K562 (cell line): ENCODE data around the gene COMTD1. TPM values are rescaled to one million over a fixed set of nuclear protein-coding genes. Genes with fewer than 3 reads are reported as not detected.

Experiments
- CCNT2 ChIP-seq: IDR thresholded peaks from 2 replicates; pipeline ENCODE4 v1.6.1; 2011; ENCODE audit warnings: borderline replicate concordance, low read depth, mild to moderate bottlenecking, moderate library complexity, mixed read lengths, low read length; ENCODE audit not compliant: insufficient read length; ENCODE audit errors: extremely low read depth
- HBP1 ChIP-seq: fragments of 450-650 bp; formaldehyde crosslinking; IDR thresholded peaks from 2 replicates; pipeline ENCODE4 v1.4.0; 2022; ENCODE audit warnings: missing genetic modification characterization
- HMGXB4 ChIP-seq: sonication (generic); formaldehyde crosslinking; IDR thresholded peaks from 2 replicates; pipeline ENCODE4 v1.8.1; 2023; ENCODE audit warnings: mild to moderate bottlenecking, missing genetic modification reagents
- ILF3 ChIP-seq: fragments of 450-650 bp; IDR thresholded peaks from 2 replicates; pipeline ENCODE4 v1.6.1; 2018; ENCODE audit warnings: antibody characterized with exemption, mild to moderate bottlenecking, moderate library complexity, borderline replicate concordance
- MAFG ChIP-seq: fragments of 450-650 bp; conservative IDR thresholded peaks from 2 replicates; pipeline ENCODE4 v1.6.1; 2016; ENCODE audit warnings: missing genetic modification characterization, missing compliant biosample characterization
- MEIS2 ChIP-seq: fragments of 450-650 bp; IDR thresholded peaks from 2 replicates; pipeline ENCODE4 v1.6.1; 2014; ENCODE audit warnings: mild to moderate bottlenecking; ENCODE audit not compliant: partially characterized antibody
- PHF8 ChIP-seq: fragments of 200-600 bp; sonication (generic); IDR thresholded peaks from 2 replicates; pipeline ENCODE4 v1.6.1; 2012; ENCODE audit warnings: mixed run types, mild to moderate bottlenecking, inconsistent platforms, low read length, moderate library complexity, borderline replicate concordance
- SMARCB1 ChIP-seq: IDR thresholded peaks from 2 replicates; pipeline ENCODE4 v1.6.1; 2011; ENCODE audit warnings: improper control_type of control experiment, low read depth; ENCODE audit not compliant: insufficient read length
- ZBTB9 ChIP-seq: fragments of 450-650 bp; formaldehyde crosslinking; IDR thresholded peaks from 2 replicates; pipeline ENCODE4 v1.4.0; 2020; ENCODE audit warnings: mild to moderate bottlenecking, moderate library complexity
- polyA plus RNA-seq, 8 experiments: library from polyadenylated mRNA; depleted of rRNA in 4 of 8; stranded (reverse) in 5 of 8; unstranded in 3 of 8; fragments of >200 nt; fragmentation: Nextera tagmentation in 2 of 8; fragmentation: Illumina TruSeq in 1 of 8; extraction: Ambion mirVana in 2 of 8; extraction: Trizol in 1 of 8; gene quantifications; 2 replicates each; pipeline versions ENCODE4 v1.2.1 to v1.2.3, GENCODE V29; 2011 to 2014; ENCODE audit warnings: inconsistent platforms in 1 of 8, missing spikeins in 1 of 8
- total RNA-seq, 7 experiments: library from RNA; depleted of rRNA in 6 of 7; stranded (reverse); fragments of >200 nt in 6 of 7; fragmentation: Illumina TruSeq in 2 of 7; extraction: Trizol in 2 of 7; gene quantifications; 2 replicates each; pipeline versions ENCODE4 v1.2.1 to v1.2.3, GENCODE V29; 2011 to 2021; ENCODE audit warnings: low replicate concordance in 1 of 7
- TF ChIP-seq, protein P1 (sequence below): fragments of 250-450 bp; sonication (Bioruptor Pico); IDR thresholded peaks from 2 replicates; pipeline ENCODE4 v1.5.0; 2021; ENCODE audit warnings: mild to moderate bottlenecking, moderate library complexity
- TF ChIP-seq, protein P2 (sequence below): fragments of 250-450 bp; sonication (Bioruptor Pico); IDR thresholded peaks from 2 replicates; pipeline ENCODE4 v1.4.0; 2020; ENCODE audit warnings: mild to moderate bottlenecking
- TF ChIP-seq, protein P3 (sequence below): fragments of 450-650 bp; conservative IDR thresholded peaks from 2 replicates; pipeline ENCODE4 v1.6.1; 2016; ENCODE audit warnings: missing genetic modification characterization, low read depth, mild to moderate bottlenecking, missing compliant biosample characterization, moderate library complexity
- TF ChIP-seq, protein P4 (sequence below): fragments of 450-650 bp; IDR thresholded peaks from 2 replicates; pipeline ENCODE4 v1.6.1; 2016; ENCODE audit warnings: missing biosample characterization, missing genetic modification characterization

The COMTD1 gene
- total and polyA plus RNA-seq, 9 of the 15 experiments (the other 6 are each of a cell fraction or from before 2014, with no cell fraction given) = 0.41 to 112 (median 13.7) TPM

DNA sequence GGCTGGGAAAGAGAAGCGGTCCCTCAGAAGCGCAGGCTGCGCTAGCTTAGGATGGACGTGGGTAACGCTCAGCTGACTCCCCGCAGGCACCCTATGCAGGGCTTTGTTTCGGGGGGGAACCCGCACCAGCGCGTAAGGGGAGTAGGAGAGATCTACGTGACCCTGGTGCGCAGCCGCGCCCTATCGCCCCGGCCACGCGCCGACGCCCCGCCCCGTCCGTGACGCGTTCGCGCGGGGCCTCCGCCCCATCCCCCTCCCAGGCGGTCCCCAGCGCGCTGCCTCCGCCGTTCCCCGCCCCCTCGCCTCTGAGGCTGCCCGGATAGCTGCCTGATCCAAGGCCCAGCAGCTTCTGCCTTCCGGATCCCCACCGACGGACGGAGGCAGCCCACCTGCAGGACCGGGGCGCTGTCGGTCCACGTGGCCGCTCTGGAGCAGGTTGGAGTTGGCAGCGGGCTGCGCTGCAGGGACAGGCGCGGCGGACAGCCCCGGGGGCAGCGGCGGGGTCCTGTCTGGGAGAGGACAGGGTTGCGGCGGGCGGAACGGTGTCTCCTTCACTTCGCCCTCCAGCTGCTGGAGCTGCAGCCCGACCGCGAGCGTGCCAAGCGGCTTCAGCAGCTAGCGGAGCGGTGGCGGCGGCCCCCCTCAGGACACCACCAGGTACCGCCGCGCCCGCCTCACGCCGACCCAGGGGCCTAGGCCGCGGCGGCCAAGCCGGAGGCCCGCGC is 25.3 kb downstream of the COMTD1 start, which contains the start of gene VDAC2 (continued):
- peak; percentile 69; the same call in 1 of the 2 replicates for TF ChIP-seq ZBTB9 (CRISPR knock-in tag)
- peak; percentile 66 for TF ChIP-seq MEIS2
- peak; percentile 54; the same call in 1 of the 2 replicates for TF ChIP-seq HMGXB4 (CRISPR knock-in tag)
- TF ChIP-seq PHF8 = peak; percentile 86; the same call in 1 of the 2 replicates
- TF ChIP-seq, protein P1, sequence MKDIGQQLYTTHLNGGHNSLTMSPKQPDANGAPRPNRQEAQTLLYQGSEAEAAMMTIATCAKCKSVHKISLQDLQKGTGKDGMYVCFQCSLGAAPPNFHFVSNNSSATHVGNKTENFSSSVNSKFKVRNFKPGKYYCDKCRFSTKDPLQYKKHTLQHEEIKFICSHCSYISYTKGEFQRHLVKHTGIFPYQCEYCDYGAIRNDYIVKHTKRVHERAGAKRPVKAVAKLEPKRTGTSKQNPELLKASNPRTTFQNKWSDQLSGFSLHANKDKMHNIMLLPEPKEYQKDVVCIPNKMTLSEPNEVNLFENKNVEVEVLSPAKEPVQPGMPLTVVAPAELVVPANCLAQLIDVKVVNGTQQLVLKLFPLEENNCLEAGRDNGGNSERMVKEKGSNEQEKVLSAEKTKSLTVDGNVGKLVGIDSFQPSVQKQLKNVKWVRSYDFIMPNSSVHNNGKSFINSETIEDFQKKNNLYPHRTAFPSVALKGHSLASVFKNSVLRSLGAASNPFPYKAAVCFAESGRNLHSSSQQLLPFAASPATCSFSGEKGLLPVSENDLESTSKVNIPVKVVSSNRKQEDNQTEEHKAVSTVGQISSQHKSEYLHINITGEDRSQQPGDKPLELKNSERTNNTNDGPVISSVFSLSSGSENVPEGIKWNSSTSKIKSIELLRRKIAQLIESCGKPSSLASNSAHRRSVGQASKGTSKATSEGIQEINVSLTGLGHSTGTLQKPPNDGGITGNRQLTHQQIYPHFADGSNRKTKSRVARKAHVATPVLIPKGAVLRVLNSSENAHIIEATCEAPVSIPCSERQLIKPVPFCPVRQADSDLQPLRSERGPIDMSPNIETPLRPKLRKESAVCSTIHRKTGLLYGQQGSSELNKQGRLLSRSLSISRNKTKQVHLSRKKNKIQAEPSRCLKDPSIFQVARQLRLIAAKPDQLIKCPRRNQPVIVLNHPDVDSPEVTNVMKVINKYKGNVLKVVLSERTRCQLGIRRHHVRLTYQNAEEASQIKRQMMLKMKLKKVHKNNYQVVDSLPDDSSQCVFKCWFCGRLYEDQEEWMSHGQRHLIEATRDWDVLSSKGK (CRISPR knock-in tag) = no peak
- peak; percentile 96 for TF ChIP-seq HBP1 (CRISPR knock-in tag)
- TF ChIP-seq, protein P2, sequence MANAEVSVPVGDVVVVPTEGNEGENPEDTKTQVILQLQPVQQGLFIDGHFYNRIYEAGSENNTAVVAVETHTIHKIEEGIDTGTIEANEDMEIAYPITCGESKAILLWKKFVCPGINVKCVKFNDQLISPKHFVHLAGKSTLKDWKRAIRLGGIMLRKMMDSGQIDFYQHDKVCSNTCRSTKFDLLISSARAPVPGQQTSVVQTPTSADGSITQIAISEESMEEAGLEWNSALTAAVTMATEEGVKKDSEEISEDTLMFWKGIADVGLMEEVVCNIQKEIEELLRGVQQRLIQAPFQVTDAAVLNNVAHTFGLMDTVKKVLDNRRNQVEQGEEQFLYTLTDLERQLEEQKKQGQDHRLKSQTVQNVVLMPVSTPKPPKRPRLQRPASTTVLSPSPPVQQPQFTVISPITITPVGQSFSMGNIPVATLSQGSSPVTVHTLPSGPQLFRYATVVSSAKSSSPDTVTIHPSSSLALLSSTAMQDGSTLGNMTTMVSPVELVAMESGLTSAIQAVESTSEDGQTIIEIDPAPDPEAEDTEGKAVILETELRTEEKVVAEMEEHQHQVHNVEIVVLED (CRISPR knock-in tag) = peak; percentile 85
- peak; percentile 73; the same call in 1 of the 2 replicates for TF ChIP-seq ILF3
- TF ChIP-seq, protein P3, sequence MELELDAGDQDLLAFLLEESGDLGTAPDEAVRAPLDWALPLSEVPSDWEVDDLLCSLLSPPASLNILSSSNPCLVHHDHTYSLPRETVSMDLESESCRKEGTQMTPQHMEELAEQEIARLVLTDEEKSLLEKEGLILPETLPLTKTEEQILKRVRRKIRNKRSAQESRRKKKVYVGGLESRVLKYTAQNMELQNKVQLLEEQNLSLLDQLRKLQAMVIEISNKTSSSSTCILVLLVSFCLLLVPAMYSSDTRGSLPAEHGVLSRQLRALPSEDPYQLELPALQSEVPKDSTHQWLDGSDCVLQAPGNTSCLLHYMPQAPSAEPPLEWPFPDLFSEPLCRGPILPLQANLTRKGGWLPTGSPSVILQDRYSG = 0 out of 2 replicates have a peak, but pooled peaks have one; percentile 28
- TF ChIP-seq MAFG = no peak
- TF ChIP-seq SMARCB1 = peak; percentile 52
- TF ChIP-seq CCNT2 = peak; percentile 96
- TF ChIP-seq, protein P4, sequence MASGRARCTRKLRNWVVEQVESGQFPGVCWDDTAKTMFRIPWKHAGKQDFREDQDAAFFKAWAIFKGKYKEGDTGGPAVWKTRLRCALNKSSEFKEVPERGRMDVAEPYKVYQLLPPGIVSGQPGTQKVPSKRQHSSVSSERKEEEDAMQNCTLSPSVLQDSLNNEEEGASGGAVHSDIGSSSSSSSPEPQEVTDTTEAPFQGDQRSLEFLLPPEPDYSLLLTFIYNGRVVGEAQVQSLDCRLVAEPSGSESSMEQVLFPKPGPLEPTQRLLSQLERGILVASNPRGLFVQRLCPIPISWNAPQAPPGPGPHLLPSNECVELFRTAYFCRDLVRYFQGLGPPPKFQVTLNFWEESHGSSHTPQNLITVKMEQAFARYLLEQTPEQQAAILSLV = no peak
